Left renal pelvis (tissue), 4 donors: ENCODE results near the gene BRICD5. TPM values are rescaled to one million over a fixed set of nuclear protein-coding genes. Genes with fewer than 3 reads are reported as not detected.
A peak's percentile ranks its signal among the peaks of the same experiment; 100 is the strongest.
"Not testable (repeated sequence)": the region's sequence is repeated elsewhere in the genome, so short reads cannot be mapped to it uniquely, and the experiment has no call there.

Source experiments
- DNase-seq, 4 donors: peaks; one replicate each; pipeline ENCODE4 v3.0.0-alpha.2; 2013; ENCODE audit warnings: low read depth in 4 of 4, low spot score in 3 of 4
- polyA plus RNA-seq, 4 donors: library from polyadenylated mRNA; unstranded; fragments of 120-200 nt; gene quantifications; one replicate each; pipeline ENCODE4 v1.2.1, GENCODE V29; 2013; ENCODE audit not compliant: insufficient read length in 4 of 4

BRICD5 gene
- 10 to 100 TPM in 1 of 4 donors, 1 to 10 TPM in 3; 4.6 to 11.5 (median 5.4) TPM for polyA plus RNA-seq

- no peak for DNase-seq
These were observed at the start of gene BRICD5 for GRCh38 chr16:2210386-2211365. Gene BRICD5, minus strand, starts transcription at chr16:2210863. Its CDS starts 30 bp downstream, at chr16:2210833.

GRCh38 chr16:2260250-2260649, 49.6 kb upstream of the BRICD5 start:
- DNase-seq: no peak

- DNase-seq: not testable (repeated sequence)
These were observed 47.9 kb upstream of the BRICD5 start for GRCh38 chr16:2258530-2258929.

GRCh38 chr16:2257726-2258125, 47.1 kb upstream of the BRICD5 start:
- DNase-seq: no peak

- DNase-seq: no peak
These were observed 46.0 kb upstream of the BRICD5 start for GRCh38 chr16:2256531-2257140.

- no peak for DNase-seq
These were observed 42.6 kb upstream of the BRICD5 start for GRCh38 chr16:2253293-2253692.

GRCh38 chr16:2252806-2253148, 42.1 kb upstream of the BRICD5 start:
- DNase-seq: no peak

GRCh38 chr16:2251296-2252111, 40.8 kb upstream of the BRICD5 start, which contains the start of gene ECI1:
Gene ECI1, minus strand, starts transcription at chr16:2251587. Its CDS starts 21 bp downstream, at chr16:2251566.
- DNase-seq: peak; percentile 79 to 85 (median 82)

GRCh38 chr16:2250652-2251295, 40.1 kb upstream of the BRICD5 start:
- DNase-seq: no peak

- no peak for DNase-seq
These were observed 35.7 kb upstream of the BRICD5 start for GRCh38 chr16:2246301-2246885.

GRCh38 chr16:2244926-2245795, 34.5 kb upstream of the BRICD5 start:
- DNase-seq: no peak

- no peak for DNase-seq
These were observed 33.6 kb upstream of the BRICD5 start for GRCh38 chr16:2244301-2244700.

GRCh38 chr16:2243781-2244180, 33.1 kb upstream of the BRICD5 start:
- no peak for DNase-seq

GRCh38 chr16:2243031-2243528, 32.4 kb upstream of the BRICD5 start:
- no peak for DNase-seq

- no peak for DNase-seq
These were observed 31.9 kb upstream of the BRICD5 start for GRCh38 chr16:2242598-2242997.

GRCh38 chr16:2240331-2240730, 29.7 kb upstream of the BRICD5 start:
- DNase-seq: not testable (repeated sequence)

GRCh38 chr16:2238838-2239675, 28.4 kb upstream of the BRICD5 start:
- no peak for DNase-seq
